Measurements from ENCODE around the gene EDEM1. TPM values are rescaled to one million over a fixed set of nuclear protein-coding genes. Genes with fewer than 3 reads are reported as not detected.
"Not testable (repeated sequence)": the region's sequence is repeated elsewhere in the genome, so short reads cannot be mapped to it uniquely, and the experiment has no call there.

The EDEM1 gene
- total RNA-seq, 1 experiment from 2014 or later = 65.9 TPM

GRCh38 chr3:5172018-5172417 lies 15.5 kb upstream of the EDEM1 start:
- H3K4me1 Mint-ChIP-seq (ENCODE audit: low read depth, unreplicated experiment) = no peaks in the 10 kb centered on the region
- CTCF ChIA-PET = no interaction called here
- intact Hi-C loops (cut with micrococcal nuclease; ENCODE audit: unreplicated experiment) = no loop called here
- TF ChIP-seq CTCF (IDR thresholded peaks at IDR 0.05; ENCODE audit: unreplicated experiment) = no peak
- no peak overlapping the region for H3K4me3 Mint-ChIP-seq (ENCODE audit: low read depth, unreplicated experiment)
- peaks cover 10% of the 10 kb centered on the region for H3K36me3 Mint-ChIP-seq (ENCODE audit: insufficient read depth, unreplicated experiment)
- BruUV-seq (replicated peaks) = no TSS peak
- DNase-seq = no peak
- H3K9me3 Mint-ChIP-seq (ENCODE audit: low read depth, unreplicated experiment) = no peaks in the 10 kb centered on the region
- H3K27ac Mint-ChIP-seq (ENCODE audit: unreplicated experiment) = no peak overlapping the region
- H3K27me3 Mint-ChIP-seq (ENCODE audit: unreplicated experiment) = no peaks in the 10 kb centered on the region

GRCh38 chr3:5179036-5179435 lies 8.5 kb upstream of the EDEM1 start:
- DNase-seq; H3K4me3 Mint-ChIP-seq (ENCODE audit: low read depth, unreplicated experiment); H3K27me3 Mint-ChIP-seq (ENCODE audit: unreplicated experiment); intact Hi-C loops (cut with micrococcal nuclease; ENCODE audit: unreplicated experiment); CTCF ChIA-PET; H3K27ac Mint-ChIP-seq (ENCODE audit: unreplicated experiment); H3K4me1 Mint-ChIP-seq (ENCODE audit: low read depth, unreplicated experiment); H3K9me3 Mint-ChIP-seq (ENCODE audit: low read depth, unreplicated experiment): not testable (repeated sequence)
- BruUV-seq (replicated peaks) = TSS peak; percentile 40
- peaks cover 39% of the 10 kb centered on the region for H3K36me3 Mint-ChIP-seq (ENCODE audit: insufficient read depth, unreplicated experiment)

- BruUV-seq (replicated peaks) = no TSS peak
- TF ChIP-seq CTCF (IDR thresholded peaks at IDR 0.05; ENCODE audit: unreplicated experiment) = no peak
- Mint-ChIP-seq H3K4me1 (ENCODE audit: low read depth, unreplicated experiment) (no peaks in the 10 kb centered on the region), H3K27me3 (ENCODE audit: unreplicated experiment) (no peaks in the 10 kb centered on the region), H3K9me3 (ENCODE audit: low read depth, unreplicated experiment) (no peaks in the 10 kb centered on the region), H3K4me3 (ENCODE audit: low read depth, unreplicated experiment) (no peak overlapping the region), H3K36me3 (ENCODE audit: insufficient read depth, unreplicated experiment) (peaks cover 52% of the 10 kb centered on the region), H3K27ac (ENCODE audit: unreplicated experiment) (no peak overlapping the region)
- intact Hi-C loops (cut with micrococcal nuclease; ENCODE audit: unreplicated experiment) = no loop called here
- no peak for DNase-seq
- CTCF ChIA-PET = no interaction called here
These were observed 5.9 kb upstream of the EDEM1 start for GRCh38 chr3:5181469-5182141.

- BruUV-seq (replicated peaks); CTCF ChIA-PET; H3K4me3 Mint-ChIP-seq (ENCODE audit: low read depth, unreplicated experiment); intact Hi-C loops (cut with micrococcal nuclease; ENCODE audit: unreplicated experiment); H3K27me3 Mint-ChIP-seq (ENCODE audit: unreplicated experiment); H3K4me1 Mint-ChIP-seq (ENCODE audit: low read depth, unreplicated experiment); H3K9me3 Mint-ChIP-seq (ENCODE audit: low read depth, unreplicated experiment); DNase-seq; H3K27ac Mint-ChIP-seq (ENCODE audit: unreplicated experiment): not testable (repeated sequence)
- H3K36me3 Mint-ChIP-seq (ENCODE audit: insufficient read depth, unreplicated experiment) = peaks cover 53% of the 10 kb centered on the region
These were observed 3.8 kb upstream of the EDEM1 start for GRCh38 chr3:5183714-5184113.

GRCh38 chr3:5184499-5184898 lies 3.0 kb upstream of the EDEM1 start:
- no peak for DNase-seq
- no peak overlapping the region for H3K4me3 Mint-ChIP-seq (ENCODE audit: low read depth, unreplicated experiment)
- intact Hi-C loops (cut with micrococcal nuclease; ENCODE audit: unreplicated experiment) = no loop called here
- no peaks in the 10 kb centered on the region for H3K9me3 Mint-ChIP-seq (ENCODE audit: low read depth, unreplicated experiment)
- H3K27ac Mint-ChIP-seq (ENCODE audit: unreplicated experiment) = no peak overlapping the region
- no TSS peak for BruUV-seq (replicated peaks)
- no peaks in the 10 kb centered on the region for H3K4me1 Mint-ChIP-seq (ENCODE audit: low read depth, unreplicated experiment)
- TF ChIP-seq CTCF (IDR thresholded peaks at IDR 0.05; ENCODE audit: unreplicated experiment) = no peak
- CTCF ChIA-PET = no interaction called here
- no peaks in the 10 kb centered on the region for H3K27me3 Mint-ChIP-seq (ENCODE audit: unreplicated experiment)
- H3K36me3 Mint-ChIP-seq (ENCODE audit: insufficient read depth, unreplicated experiment) = peaks cover 53% of the 10 kb centered on the region
